Fibroblast of villous mesenchyme (primary cell): ENCODE results near the gene SEC16A. TPM values are rescaled to one million over a fixed set of nuclear protein-coding genes. Genes with fewer than 3 reads are reported as not detected.

Experiments
- DNase-seq: peaks from one replicate; pipeline ENCODE4 v3.0.0-alpha.2; 2010; ENCODE audit warnings: low read depth
- H3K4me3 ChIP-seq: 2 replicates; pipeline ENCODE4 v1.5.1; 2011; ENCODE audit warnings: low read depth, mild to moderate bottlenecking, low read length
- CTCF ChIP-seq: IDR thresholded peaks from 2 replicates; pipeline ENCODE4 v1.5.1; 2012; ENCODE audit warnings: low read depth, mild to moderate bottlenecking, low read length; ENCODE audit not compliant: insufficient read depth
- total RNA-seq: library from RNA; depleted of rRNA; stranded (reverse); fragments of >200 nt; gene quantifications from 2 replicates; pipeline ENCODE4 v1.2.3, GENCODE V29; 2012

SEC16A gene
- total RNA-seq, 1 donor: 43.2 TPM

- DNase-seq: no peak
- H3K4me3 ChIP-seq: no peak overlapping the region
- no peak for TF ChIP-seq CTCF
Measured at GRCh38 chr9:136512651-136513071, 29.8 kb upstream of the SEC16A start.

- TF ChIP-seq CTCF: no peak
- DNase-seq: no peak
- H3K4me3 ChIP-seq: no peak overlapping the region
Measured at GRCh38 chr9:136511670-136512592, 29.1 kb upstream of the SEC16A start.

GRCh38 chr9:136511144-136511669, 28.4 kb upstream of the SEC16A start:
- H3K4me3 ChIP-seq: no peak overlapping the region
- TF ChIP-seq CTCF: no peak
- no peak for DNase-seq

GRCh38 chr9:136510561-136510960, 27.7 kb upstream of the SEC16A start:
- TF ChIP-seq CTCF: no peak
- H3K4me3 ChIP-seq: no peak overlapping the region
- DNase-seq: no peak

GRCh38 chr9:136509549-136509948, 26.7 kb upstream of the SEC16A start:
- no peak for TF ChIP-seq CTCF
- no peak for DNase-seq
- no peak overlapping the region for H3K4me3 ChIP-seq

- no peak for TF ChIP-seq CTCF
- H3K4me3 ChIP-seq: no peak overlapping the region
- DNase-seq: no peak
Measured at GRCh38 chr9:136508729-136509500, 26.1 kb upstream of the SEC16A start.
